Uterus (tissue), 2 donors: ENCODE data around the gene LKAAEAR1.

Experiments used
- CTCF ChIP-seq, 4 experiments: fragments of 200-600 bp in 2 of 4; fragments of 450-650 bp in 2 of 4; sonication (generic) in 2 of 4; IDR thresholded peaks; one replicate each; pipeline ENCODE4 v1.5.1; 2016 to 2019; ENCODE audit warnings: antibody characterized with exemption in 4 of 4, mild to moderate bottlenecking in 2 of 4, moderate library complexity in 1 of 4
- POLR2A ChIP-seq, 2 donors: fragments of 450-650 bp; IDR thresholded peaks; one replicate each; pipeline ENCODE4 v1.6.1; 2016; ENCODE audit warnings: antibody characterized with exemption in 2 of 2, mild to moderate bottlenecking in 1 of 2, moderate library complexity in 1 of 2

- TF ChIP-seq CTCF (IDR thresholded peaks at IDR 0.05) (no peak), POLR2A (IDR thresholded peaks at IDR 0.05) (no peak)
Measured at GRCh38 chr20:64100946-64101688, 16.9 kb upstream of the LKAAEAR1 start.
